GM21737 (cell line): ENCODE data around the gene GRIK3.

ENCODE experiments used
- ATAC-seq: cut with Tn5 transposase; IDR thresholded peaks from one replicate; pipeline ENCODE4 v1.9.1; 2021; ENCODE audit warnings: mild to moderate bottlenecking, moderate library complexity; ENCODE audit not compliant: unreplicated experiment

The GRIK3 gene

DNA sequence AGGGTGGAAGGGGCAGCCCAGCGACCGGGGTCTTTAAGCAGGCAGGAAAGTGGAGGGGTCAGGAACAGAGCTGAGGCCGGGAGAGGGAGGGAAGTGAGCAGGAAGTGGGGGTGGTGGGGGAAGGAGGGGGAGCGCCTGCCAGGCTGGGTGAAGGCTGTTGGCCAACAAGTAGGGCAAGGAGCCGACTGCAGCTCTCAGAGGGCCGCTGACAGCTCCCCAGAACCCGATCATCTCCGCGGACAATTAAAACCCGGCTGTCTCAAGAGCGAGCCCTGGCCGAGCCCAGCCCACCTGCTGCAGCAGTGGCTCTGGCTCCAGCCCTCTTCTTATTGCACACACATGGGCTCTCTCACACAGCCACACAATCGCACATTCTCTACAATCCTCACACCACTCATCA lies 51.6 kb downstream of the GRIK3 start:
- no peak for ATAC-seq

DNA sequence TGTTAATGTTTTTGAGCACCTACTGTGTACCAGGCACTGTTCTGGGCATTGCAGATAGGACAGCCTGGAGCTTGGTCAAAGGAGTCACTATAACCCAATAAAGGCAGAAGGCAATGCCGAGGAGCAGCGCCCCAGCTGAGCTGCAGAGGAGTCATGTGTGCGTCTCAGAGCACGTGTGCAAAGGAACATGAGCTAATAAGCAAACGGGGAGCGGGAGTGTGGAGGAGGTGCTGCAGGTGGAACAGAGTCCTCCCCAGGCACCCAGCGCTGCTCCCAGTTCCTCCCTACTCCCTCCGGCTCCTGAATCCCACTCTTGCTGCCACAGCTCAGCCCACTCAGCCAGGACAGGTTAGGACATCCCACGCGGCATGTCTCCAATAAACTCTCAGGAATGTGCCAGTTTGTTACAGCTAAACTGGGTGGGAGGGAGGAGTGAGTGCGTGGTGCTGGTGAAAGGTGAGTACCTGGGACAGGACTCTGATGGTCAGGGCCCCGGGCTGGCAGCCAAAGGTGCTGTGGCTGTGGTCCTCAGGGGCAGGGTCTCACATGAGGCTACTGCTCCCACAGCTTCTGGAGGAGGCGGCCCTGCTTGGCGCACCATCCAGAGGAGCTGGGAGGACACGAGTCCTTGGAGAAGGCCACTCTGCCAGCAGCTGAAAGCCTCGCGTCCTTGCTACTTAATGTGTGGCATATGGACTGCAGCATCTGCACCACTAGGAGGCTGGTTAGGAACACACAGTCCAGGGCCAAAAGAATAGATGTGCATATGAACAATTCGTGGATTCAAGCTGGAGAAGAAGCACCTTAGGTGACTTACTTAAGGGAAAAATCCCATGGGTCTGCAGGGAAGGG lies 52.3 kb downstream of the GRIK3 start:
- no peak for ATAC-seq

DNA sequence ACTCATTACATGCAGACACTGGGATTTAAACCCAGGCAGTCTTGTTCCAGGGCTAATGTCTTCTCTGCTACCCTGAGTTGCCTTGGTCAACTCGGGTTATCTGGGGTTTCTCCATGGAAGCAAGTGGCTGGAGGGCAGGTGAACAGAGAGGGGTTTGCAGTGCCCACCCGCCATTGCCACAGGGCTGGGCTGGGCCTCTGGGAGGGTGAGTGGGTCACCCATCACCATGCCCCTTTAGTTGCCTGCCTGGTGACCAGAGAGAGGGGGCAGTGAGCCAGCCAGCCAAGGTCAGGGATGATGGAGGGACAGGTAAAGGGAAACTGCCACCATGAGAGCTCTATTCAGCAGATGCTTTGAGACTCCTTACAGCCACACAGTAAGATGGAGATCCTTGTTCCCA lies 53.2 kb downstream of the GRIK3 start:
- ATAC-seq = no peak

DNA sequence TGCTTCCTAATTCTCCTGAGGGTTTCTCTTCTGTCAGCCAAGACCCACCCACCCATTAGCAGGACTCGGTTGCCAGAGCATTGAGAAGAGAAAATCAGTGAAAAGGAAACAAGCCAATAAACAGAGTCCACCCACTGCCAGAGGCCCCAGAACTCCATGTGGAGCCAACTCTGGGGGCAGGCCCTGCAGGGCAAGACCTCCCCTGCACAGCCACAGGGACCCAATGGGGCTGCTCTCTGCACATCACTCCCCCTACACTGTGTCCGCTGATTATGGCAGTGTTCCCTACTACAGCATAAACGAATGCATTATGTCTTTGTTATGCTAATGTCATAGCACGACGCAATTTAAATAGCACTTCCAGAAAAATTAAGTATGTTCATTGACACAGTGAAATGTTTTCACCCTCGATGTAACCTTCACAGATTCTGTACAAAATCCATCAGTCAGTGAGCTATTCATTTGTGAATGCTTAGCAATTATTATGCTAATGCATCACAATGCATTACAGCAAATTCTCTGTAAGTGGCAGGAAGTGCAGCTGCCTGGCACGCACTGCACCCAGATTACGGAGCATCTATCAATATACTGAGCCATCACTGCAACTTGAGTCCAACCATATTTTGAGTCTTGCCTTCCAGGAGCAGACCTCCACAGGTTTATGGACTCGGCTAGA lies 56.4 kb downstream of the GRIK3 start:
- no peak for ATAC-seq

DNA sequence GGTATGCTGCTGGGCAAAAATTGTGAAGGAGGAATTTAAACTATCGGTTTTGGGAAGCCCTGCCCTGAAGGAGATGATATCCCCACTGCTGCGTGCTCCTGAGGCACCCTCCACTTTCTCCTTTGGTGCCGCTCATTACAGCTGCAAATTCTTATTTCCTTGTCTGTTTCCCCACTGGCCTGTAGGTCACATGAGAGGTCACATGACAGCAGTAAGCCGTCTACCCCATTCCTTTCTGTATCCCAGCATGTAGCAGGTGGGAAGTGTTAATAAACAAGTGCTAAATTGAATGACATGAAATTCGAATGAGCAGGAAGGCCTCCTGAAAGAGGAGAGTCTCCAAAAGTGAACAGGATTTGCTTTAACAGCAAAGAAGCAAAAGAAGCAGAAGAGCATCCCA lies 58.7 kb downstream of the GRIK3 start:
- ATAC-seq = no peak

DNA sequence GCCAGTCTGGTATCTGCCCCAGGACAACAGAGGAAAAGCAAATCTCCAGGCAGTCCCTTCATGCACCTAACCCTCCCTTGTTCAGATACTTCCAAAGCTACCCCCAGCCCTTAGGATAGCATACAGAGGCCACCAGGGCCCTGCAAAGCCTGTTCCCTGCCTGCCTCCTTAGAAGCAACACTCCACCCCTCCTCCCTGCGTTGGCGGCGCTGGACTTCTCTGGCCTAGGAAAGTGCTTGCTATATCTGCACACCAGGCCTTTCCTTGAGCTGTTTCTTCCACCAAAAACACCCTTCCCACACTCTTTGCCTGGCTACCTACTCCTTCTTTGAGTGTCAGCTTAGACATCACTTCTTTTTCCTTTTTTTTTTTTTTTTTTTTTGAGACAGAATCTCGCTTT lies 61.3 kb downstream of the GRIK3 start:
- no peak for ATAC-seq

DNA sequence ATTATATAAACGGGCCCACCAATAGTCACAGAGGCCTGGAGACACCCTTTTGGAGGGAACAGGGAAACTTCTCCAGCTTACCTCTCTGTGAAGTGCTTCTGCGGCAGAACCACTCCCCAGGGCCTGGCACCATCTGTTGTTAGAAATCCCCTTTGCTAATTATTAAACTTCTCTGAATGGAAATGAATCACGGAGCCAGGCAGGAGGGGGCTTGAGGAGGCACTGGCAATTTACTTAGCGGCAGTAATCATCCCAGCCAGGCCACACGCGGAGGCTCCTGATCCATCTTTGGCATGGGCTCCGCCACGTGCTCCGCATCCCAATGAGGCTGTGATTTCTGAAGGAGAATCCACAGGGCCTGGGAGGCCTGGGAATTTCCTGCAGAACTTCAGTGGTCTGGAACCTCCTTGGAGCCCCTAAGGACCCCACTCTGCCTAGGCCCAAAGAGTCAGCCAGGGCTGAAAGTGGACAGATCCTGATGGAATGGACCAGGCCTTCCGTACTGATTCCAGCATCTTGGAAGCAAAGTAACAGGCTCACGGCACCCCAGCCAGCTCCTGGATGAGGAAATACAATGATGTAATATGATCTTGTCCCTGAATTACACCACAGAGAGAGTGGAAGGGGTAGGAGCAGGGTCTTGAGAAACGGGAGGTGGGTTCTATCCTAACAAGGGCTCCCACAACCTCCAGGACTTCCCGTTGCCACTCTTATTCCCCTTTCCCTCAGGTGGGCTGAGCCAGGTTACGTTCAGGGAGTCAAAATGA lies 62.3 kb downstream of the GRIK3 start:
- no peak for ATAC-seq

DNA sequence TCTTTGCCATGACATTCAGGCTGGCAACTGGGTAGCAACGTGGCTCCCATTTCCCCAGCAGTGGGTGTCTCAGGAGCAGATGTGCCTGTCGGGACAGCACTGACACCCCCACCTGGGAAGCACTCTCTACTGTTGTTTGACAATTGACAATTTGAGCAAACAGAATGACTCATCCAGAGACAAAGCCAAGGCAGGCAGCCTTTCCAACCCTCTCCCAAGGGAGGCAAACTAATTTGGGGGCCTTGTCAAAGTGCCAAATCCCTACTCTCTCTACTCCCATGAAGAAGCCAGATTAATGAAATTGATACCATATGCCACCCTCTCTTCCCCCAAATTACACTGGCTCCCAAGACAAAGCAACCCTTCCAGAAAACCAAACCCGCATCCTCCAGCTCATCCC lies 65.6 kb downstream of the GRIK3 start:
- no peak for ATAC-seq

DNA sequence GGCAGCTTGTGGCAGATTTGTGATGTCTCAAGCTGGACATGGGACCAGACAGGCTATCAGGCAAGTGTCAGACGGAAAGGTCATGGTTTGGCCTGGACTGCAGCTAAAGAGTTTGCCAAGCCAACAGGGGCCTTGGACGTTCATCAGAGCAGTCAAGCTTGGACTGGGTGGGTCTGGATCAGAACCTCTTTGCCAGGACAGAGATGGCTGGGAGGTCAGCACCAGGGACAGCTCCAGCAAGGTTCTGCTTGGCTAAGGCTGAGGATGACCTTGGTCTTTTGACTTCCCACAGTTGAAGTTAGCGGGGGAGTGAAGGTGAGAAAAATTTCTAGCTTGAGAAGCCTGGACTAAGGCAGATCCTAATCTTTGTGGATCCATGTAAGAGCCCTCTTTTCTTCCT lies 68.1 kb downstream of the GRIK3 start:
- no peak for ATAC-seq

DNA sequence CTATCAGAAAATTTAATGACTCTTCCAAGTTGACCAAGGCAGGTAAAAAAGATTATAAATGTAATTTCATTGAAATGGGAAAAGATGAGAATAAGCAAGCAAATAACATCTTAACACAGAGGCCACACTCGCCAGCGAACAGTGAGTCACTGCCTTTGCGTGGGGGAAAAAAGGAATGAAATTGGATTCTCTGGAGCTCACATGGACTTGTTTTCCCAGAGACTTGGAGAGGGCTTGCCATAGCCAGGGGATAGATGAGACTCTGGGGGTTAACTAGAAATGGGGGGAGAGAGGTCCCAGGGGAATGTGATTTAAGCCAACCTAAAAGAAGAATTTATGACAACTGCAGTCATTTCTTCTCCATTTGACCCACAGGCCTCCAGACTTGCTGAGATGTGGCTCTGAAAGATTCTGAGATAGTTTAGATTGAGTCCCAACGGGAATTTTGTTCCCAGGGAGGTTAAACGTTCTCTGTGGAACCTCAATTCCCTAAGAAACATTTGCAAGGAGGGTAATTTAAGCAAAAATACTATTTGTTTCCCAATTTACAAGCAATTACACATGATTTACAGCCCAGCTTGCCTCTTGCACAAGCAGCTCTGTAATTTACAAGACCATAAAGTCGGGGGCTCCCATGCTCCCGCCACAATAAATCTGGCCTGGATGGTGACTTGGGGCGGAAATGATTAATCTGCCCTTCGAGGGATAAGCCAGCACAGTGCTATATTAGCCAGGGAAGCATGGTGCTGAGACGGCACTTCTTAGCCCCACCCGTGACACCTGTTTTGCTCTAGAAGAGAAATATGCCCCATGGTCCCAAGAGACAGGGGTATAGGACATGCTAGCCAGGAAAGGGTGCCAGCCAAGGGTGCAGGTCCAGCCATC lies 68.8 kb downstream of the GRIK3 start:
- ATAC-seq = no peak

DNA sequence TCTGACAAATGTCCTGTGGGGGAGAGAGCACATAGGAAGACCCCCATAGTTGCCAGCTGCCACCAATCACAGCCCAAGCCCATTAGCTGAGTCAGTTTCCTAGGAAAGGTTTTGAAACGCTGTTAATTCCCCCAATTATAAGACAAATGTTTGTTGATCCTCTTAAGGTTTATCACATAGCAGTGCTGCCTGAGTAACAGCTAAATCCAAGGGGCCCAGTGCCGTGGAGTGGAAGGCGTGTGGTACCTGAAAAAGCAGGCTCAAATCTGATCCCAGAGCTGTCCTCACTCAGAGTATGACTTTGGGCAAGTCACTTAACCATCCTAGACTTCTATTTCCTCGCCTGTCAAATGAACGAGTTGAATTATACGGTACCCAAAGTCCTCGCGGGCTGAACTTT lies 69.5 kb downstream of the GRIK3 start:
- ATAC-seq = no peak

DNA sequence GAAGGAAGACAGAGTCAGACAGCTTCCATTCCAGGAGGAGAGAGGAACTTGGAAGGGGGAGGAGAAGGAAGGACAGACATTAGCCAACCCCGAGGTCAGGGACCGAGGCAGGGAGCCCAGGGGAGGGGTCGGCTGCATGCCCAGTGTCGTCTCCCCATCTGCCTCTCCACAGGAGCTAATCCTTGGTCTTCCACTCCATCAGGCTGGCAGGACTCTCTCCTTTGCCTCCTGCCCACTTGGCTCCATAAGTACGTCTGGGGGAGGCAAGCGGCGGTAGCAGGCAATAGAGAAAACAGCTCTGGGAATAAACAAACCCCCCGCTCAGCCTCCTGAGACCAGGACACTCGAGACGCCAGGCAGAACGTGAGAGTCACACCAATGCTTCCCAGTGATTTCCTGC lies 71.3 kb downstream of the GRIK3 start:
- no peak for ATAC-seq

DNA sequence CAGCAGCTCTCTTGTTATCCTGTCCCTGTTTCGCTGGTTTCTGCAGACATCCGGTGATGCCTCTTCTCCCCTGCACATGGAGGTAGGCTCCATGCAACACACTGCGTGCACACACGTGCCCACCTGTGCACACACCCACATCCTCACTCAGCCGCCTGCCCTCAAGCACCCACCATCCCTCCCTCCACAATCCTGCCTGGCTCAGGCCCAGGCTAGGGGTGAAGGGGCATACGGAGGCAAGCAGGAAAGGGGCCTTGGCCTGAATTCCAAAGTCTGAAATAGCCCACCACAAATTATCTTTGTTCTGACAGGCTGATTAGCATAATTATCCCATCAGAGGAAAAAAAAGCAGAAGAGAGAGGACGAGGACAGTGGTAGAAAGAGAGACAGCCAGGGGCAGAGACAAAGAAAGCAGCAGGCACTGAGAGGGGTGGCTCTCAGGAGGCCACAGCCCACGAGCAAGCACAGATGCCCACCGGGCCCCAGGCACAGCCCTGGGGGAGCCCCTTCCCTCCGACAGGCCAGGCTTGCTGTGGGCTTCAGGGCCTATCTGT lies 73.2 kb downstream of the GRIK3 start:
- ATAC-seq = no peak

DNA sequence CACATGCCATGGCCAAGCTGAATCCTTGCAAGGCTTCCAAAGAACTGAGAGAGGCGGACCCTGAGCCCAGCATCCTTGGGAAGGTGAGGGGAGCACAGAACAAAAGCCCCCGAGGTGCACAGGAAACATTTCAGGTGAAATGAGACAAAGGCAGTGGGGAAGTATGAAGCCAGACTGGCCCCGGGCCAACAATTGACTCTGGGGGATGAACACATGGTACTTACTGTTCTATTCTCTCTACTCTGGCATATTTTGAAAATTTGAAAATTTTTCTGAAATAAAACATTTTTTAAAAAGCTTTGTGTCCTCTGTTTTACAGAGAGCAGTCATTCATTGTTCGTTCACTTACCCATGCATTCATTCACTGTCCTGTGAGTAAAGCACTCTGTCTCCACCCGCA lies 77.7 kb downstream of the GRIK3 start:
- ATAC-seq = no peak

DNA sequence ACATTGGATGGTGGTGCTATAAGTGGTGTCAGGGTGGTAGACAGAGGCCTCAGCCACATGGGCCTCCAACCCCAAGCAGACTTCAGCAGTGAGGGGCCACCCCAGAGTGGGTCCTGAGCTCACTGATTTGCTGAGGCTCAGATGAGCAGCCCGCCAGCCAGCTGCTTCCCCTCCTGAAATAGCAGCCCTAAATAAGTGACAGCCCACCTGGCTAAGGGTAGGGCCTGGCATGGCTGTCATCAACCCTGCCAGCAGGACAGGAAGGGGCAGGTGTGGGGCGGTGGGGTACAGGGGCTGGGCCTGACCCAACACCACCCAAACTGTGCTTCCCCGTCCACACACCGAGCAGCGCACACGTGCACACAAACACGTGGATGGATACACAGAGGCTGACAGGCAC lies 79.3 kb downstream of the GRIK3 start:
- no peak for ATAC-seq

DNA sequence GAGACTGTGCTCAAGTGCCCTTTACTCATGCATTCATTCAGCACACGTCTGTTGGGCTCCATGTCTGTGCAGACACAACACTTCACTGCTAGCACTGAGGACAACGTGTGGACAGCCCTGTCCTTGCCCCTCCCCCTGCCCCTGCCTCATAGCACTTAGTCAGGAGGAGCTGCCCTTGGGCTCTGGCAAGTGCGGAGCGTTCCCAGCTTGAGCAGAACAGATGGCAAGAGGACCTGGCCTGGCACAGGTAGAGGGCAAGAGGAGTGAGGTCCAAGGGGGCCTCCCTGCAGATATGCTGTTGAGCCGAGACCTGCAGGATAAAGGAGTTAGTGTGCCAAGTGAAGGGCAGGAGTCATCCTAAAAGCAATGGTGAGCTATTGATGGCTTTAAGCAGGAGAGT lies 81.3 kb downstream of the GRIK3 start:
- ATAC-seq = no peak

DNA sequence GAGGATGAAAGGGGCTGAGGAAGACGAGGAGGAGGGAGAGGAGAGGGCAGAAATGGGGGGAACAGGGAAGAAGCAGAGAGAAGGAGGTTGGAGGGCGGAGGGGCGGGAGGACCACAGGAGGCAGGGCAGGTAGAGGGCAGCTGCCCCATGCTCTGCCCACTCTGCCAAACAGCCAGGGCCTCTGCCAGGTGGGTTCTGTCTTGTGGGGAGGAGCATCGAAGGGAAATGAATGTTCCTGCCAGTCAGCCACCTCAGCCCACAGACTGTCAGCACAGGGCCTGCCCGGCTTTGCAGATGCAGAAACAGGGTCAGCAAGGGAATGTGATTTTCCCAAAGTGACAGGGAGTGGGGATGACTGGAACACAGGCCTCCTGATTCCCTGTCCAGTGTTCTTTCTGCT lies 82.6 kb downstream of the GRIK3 start:
- ATAC-seq = no peak

DNA sequence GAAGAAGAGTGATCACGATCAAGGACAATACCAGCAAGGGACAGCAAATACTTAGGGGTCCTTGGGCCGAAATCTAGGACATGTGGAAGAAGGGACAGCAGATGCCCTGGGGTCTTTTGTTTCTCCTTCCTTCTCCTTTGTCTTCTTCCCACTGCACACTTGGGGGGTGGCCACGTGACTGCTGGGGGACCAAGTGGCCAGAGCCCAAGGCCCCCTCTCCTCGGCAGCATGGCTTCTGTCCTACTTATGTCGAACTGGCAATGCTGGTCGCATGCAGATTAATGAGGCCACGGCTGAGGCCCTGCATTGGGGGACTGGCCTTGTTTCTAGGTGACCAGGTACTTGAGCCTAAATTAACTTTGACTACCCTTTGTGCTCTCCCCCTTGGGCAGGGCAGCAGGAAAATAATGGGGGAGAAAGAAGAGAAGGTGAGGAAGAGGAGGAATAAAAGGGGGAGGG lies 83.0 kb downstream of the GRIK3 start:
- ATAC-seq = no peak

DNA sequence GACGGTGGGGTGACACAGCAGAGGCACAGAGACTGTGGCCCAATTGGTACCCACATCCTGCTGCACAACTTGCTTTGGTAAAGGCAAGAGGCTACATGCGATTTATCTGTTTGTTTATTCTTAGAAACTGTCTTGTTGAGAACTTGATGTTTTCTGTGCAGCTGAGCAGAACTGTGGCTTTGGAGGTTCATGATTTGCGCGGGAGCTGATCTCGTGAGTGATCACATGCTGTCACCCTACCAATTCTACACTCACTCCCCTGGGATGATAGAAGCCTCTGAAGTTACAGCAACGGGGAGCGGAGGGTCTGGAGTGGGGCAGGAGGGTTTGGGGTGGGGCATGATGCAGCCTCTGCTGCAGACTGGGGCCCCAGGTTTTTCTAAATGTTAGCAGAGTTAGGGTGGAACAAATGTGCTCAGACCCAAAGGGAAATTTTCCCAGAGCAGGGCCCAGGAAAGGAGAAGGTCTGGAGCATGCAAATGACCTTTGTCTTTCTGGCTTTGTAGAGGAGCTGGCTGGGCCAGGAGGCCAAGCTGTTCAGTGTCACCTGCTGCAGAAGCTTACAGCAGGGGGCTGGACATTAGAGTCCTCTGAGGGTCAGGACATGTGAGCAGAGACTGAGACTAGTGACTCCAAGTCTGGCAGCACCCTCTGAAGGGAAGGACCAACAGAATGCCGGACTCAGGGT lies 83.6 kb downstream of the GRIK3 start:
- no peak for ATAC-seq

DNA sequence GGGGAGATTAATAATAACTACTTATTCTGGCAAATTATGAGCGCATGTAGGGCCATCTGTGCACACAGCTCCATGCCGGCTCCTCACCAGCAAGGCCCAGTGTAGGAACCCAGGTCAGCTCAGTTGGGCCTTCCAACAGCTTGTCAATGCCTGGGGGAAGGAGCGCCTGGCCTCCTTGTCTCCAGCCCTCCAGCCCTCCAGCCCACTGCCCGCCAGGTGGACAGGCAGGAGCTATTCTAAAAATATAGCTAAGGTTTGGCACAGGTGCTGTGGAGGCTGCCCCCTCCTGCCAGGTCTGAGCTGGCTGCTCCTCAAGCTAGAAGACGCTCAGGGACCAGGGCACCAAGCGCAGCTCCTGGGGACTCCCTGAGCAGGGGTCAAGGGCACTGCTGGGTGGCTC lies 85.7 kb downstream of the GRIK3 start:
- no peak for ATAC-seq
